Fibroblast of lung (primary cell): ENCODE measurements around the gene MYRFL. TPM values are rescaled to one million over a fixed set of nuclear protein-coding genes. Genes with fewer than 3 reads are reported as not detected.

ENCODE experiments used
- DNase-seq, 2 donors: peaks; one replicate each; pipeline versions ENCODE4 v3.0.0 to v3.0.0-alpha.2; 2010; ENCODE audit warnings: low read depth in 2 of 2
- H2AFZ ChIP-seq: 2 replicates; pipeline ENCODE4 v1.5.1; 2012; ENCODE audit warnings: low read length, control low read depth, inconsistent platforms
- H3K27ac ChIP-seq: 2 replicates; pipeline ENCODE4 v1.5.1; 2011; ENCODE audit warnings: low read length, control low read depth; ENCODE audit not compliant: insufficient read depth
- H3K27me3 ChIP-seq: 2 replicates; pipeline ENCODE4 v1.5.1; 2011; ENCODE audit warnings: mild to moderate bottlenecking, low read length; ENCODE audit not compliant: control insufficient read depth, insufficient read depth
- H3K36me3 ChIP-seq: 2 replicates; pipeline ENCODE4 v1.5.1; 2011; ENCODE audit warnings: low read length; ENCODE audit not compliant: control insufficient read depth, insufficient read depth
- H3K4me1 ChIP-seq: 2 replicates; pipeline ENCODE4 v1.5.1; 2011; ENCODE audit warnings: low read length; ENCODE audit not compliant: control insufficient read depth, insufficient read depth; ENCODE audit errors: extremely low read depth
- H3K4me2 ChIP-seq: 2 replicates; pipeline ENCODE4 v1.5.1; 2011; ENCODE audit warnings: low read length, control low read depth; ENCODE audit not compliant: insufficient read depth; ENCODE audit errors: extremely low read depth
- H3K4me3 ChIP-seq, 4 experiments: fragments of 200-600 bp in 1 of 4; sonication (generic) in 1 of 4; replicated peaks in 1 of 4; 2 replicates each; pipeline ENCODE4 v1.5.1; 2011 to 2016; ENCODE audit warnings: low read length in 4 of 4, low read depth in 3 of 4, mild to moderate bottlenecking in 3 of 4, control low read depth in 2 of 4, inconsistent platforms in 1 of 4, mixed read lengths in 1 of 4; ENCODE audit not compliant: insufficient read depth in 1 of 4; ENCODE audit errors: control extremely low read depth in 1 of 4
- H3K79me2 ChIP-seq: 2 replicates; pipeline ENCODE4 v1.5.1; 2012; ENCODE audit warnings: mild to moderate bottlenecking, low read length, inconsistent platforms; ENCODE audit not compliant: control insufficient read depth, insufficient read depth
- H3K9ac ChIP-seq: 2 replicates; pipeline ENCODE4 v1.5.1; 2011; ENCODE audit warnings: mild to moderate bottlenecking, low read length, control low read depth; ENCODE audit not compliant: insufficient read depth
- H3K9me3 ChIP-seq: 2 replicates; pipeline ENCODE4 v1.5.1; 2012; ENCODE audit warnings: low read depth, low read length; ENCODE audit not compliant: control insufficient read depth, insufficient read depth
- H4K20me1 ChIP-seq: 2 replicates; pipeline ENCODE4 v1.5.1; 2011; ENCODE audit warnings: low read length; ENCODE audit not compliant: control insufficient read depth, insufficient read depth; ENCODE audit errors: extremely low read depth
- EZH2 ChIP-seq: IDR thresholded peaks from 2 replicates; pipeline ENCODE4 v1.5.1; 2012; ENCODE audit warnings: low read length, control low read depth, mild to moderate bottlenecking; ENCODE audit errors: missing control alignments
- polyA plus RNA-seq, 2 donors: library from polyadenylated mRNA; depleted of rRNA in 1 of 2; stranded (reverse) in 1 of 2; unstranded in 1 of 2; fragments of >200 nt; gene quantifications; 2 replicates each; pipeline ENCODE4 v1.2.1, GENCODE V29; 2011 to 2012; ENCODE audit warnings: missing spikeins in 1 of 2
- total RNA-seq: library from RNA; depleted of rRNA; stranded (reverse); fragments of >200 nt; gene quantifications from 2 replicates; pipeline ENCODE4 v1.2.1, GENCODE V29; 2014
- TF ChIP-seq, protein P1 (sequence below), 2 donors: IDR thresholded peaks in 1 of 2; conservative IDR thresholded peaks in 1 of 2; 1 replicate in 1 of 2; 2 replicates in 1 of 2; pipeline ENCODE4 v1.5.1; 2011 to 2012; ENCODE audit warnings: low read length in 2 of 2, control low read depth in 1 of 2, inconsistent platforms in 1 of 2, low read depth in 1 of 2, mild to moderate bottlenecking in 1 of 2

MYRFL gene
- total and polyA plus RNA-seq, 2 donors (not counting 1 experiment from before 2014, with no cell fraction given) = not detected

DNA sequence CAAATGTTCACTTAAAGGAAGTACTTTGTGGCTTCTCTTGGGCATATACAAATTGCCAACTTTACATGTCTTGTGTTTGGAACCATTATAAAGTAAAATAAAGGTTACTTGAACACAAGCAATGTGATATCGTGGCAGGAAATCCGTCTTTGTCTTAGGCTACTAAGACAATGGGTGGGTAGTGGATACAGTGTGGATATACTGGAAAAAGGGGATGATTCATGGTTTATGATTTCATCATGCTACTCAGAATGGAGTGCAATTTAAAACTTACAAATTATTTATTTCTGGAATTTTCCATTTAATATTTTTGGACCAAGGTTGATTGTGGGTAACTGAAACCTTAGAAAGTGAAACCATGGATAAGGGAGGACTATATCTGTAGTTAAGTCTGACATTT, 48.4 kb downstream of the MYRFL start:
- Histone ChIP-seq H3K79me2 (no peaks in the 10 kb centered on the region), H2AFZ (no peak overlapping the region), H3K36me3 (no peaks in the 10 kb centered on the region), H3K9ac (no peak overlapping the region), H3K4me3 (no peak overlapping the region), H3K9me3 (no peaks in the 10 kb centered on the region), H3K4me2 (no peak overlapping the region), H3K27me3 (no peaks in the 10 kb centered on the region), H3K27ac (no peak overlapping the region), H3K4me1 (no peaks in the 10 kb centered on the region), H4K20me1 (no peaks in the 10 kb centered on the region)
- DNase-seq = peak; percentile 49 to 59
- no peak for TF ChIP-seq EZH2
- TF ChIP-seq, protein P1, sequence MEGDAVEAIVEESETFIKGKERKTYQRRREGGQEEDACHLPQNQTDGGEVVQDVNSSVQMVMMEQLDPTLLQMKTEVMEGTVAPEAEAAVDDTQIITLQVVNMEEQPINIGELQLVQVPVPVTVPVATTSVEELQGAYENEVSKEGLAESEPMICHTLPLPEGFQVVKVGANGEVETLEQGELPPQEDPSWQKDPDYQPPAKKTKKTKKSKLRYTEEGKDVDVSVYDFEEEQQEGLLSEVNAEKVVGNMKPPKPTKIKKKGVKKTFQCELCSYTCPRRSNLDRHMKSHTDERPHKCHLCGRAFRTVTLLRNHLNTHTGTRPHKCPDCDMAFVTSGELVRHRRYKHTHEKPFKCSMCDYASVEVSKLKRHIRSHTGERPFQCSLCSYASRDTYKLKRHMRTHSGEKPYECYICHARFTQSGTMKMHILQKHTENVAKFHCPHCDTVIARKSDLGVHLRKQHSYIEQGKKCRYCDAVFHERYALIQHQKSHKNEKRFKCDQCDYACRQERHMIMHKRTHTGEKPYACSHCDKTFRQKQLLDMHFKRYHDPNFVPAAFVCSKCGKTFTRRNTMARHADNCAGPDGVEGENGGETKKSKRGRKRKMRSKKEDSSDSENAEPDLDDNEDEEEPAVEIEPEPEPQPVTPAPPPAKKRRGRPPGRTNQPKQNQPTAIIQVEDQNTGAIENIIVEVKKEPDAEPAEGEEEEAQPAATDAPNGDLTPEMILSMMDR (conservative IDR thresholded peaks at IDR 0.05 in 1 of 2, IDR thresholded peaks at IDR 0.05 in 1 of 2; ENCODE audit: low read depth in 1 of 2, low read length in 2 of 2) = no peak

DNA sequence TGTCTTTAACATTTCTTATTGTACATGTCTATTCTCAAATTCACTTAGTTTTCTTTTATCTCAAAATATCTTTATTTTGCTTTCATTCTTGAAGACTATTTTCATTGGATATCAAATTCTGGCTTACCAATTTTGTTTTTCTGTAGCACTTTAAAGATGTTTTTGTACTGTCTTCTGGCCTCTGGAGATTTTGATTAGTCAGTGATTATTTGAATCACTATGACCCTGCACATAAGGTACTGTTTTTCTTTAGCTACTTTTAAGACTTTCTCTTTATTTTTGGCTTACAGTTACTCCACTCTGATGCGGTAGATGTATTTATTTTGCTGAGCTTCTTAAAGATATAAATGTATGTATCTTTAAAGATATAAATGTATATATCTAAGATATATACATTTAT, 49.6 kb downstream of the MYRFL start:
- H2AFZ ChIP-seq = no peak overlapping the region
- DNase-seq = no peak
- no peaks in the 10 kb centered on the region for H3K9me3 ChIP-seq
- no peaks in the 10 kb centered on the region for H3K27me3 ChIP-seq
- H3K4me2 ChIP-seq = no peak overlapping the region
- TF ChIP-seq, protein P1 (conservative IDR thresholded peaks at IDR 0.05 in 1 of 2, IDR thresholded peaks at IDR 0.05 in 1 of 2; ENCODE audit: low read depth in 1 of 2, low read length in 2 of 2) = no peak
- TF ChIP-seq EZH2 = no peak
- H3K36me3 ChIP-seq = no peaks in the 10 kb centered on the region
- H3K4me3 ChIP-seq = no peak overlapping the region
- H3K27ac ChIP-seq = no peak overlapping the region
- no peaks in the 10 kb centered on the region for H3K4me1 ChIP-seq
- no peak overlapping the region for H3K9ac ChIP-seq
- no peaks in the 10 kb centered on the region for H4K20me1 ChIP-seq
- H3K79me2 ChIP-seq = no peaks in the 10 kb centered on the region

DNA sequence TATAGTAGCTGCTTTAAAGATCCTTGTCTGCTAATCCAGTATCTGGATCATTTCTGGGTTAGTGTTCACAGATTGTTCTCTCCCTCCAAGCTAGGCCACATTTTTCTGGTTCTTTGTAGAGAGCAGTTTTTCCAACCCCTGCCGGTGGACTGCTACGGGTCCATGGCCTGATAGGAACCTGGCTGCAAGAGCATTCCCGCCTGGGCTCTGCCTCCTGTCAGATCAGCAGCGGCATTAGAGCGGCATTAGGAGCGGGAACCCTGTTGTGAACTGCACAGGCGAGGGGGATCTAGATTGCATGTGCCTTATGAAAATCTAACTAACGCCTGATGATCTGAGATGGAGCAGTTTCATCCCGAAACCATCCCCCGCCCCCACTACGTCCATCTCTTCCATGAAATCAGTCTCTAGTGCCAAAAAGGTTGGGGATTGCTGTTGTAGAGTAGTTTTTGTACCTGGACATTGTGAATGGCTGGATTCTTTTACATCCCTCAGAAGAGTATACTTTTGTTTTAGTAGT, 50.4 kb downstream of the MYRFL start:
- Histone ChIP-seq H3K36me3 (no peaks in the 10 kb centered on the region), H3K9me3 (no peaks in the 10 kb centered on the region), H3K4me3 (peak overlapping the region in 1 of 4 experiments; percentile 15), H3K27ac (no peak overlapping the region), H3K4me1 (no peaks in the 10 kb centered on the region), H3K79me2 (no peaks in the 10 kb centered on the region), H3K27me3 (no peaks in the 10 kb centered on the region), H4K20me1 (no peaks in the 10 kb centered on the region), H2AFZ (no peak overlapping the region), H3K4me2 (no peak overlapping the region), H3K9ac (no peak overlapping the region)
- TF ChIP-seq EZH2 = no peak
- TF ChIP-seq, protein P1 (conservative IDR thresholded peaks at IDR 0.05 in 1 of 2, IDR thresholded peaks at IDR 0.05 in 1 of 2; ENCODE audit: low read depth in 1 of 2, low read length in 2 of 2) = no peak
- peak in 1 of 2 donors; percentile 14 for DNase-seq
